H1 (cell line): ENCODE measurements around the gene EMX2. TPM values are rescaled to one million over a fixed set of nuclear protein-coding genes. Genes with fewer than 3 reads are reported as not detected.

Experiments used
- CTCF ChIA-PET: fragments of 300-600 bp; sonication (Branson Sonifier 250); formaldehyde crosslinking; loops from one replicate; lab custom pipeline; 2021; ENCODE audit not compliant: partially characterized antibody; lab: Charles Lee
- POLR2A ChIA-PET: fragments of 300-600 bp; sonication (Branson Sonifier 250); formaldehyde crosslinking; loops from one replicate; lab custom pipeline; 2021; ENCODE audit warnings: inconsistent platforms; ENCODE audit not compliant: partially characterized antibody; lab: Charles Lee
- DNase-seq, 2 experiments: peaks; one replicate each; pipeline versions ENCODE4 v3.0.0 to v3.0.0-alpha.2; 2010 to 2022; ENCODE audit warnings: low spot score in 2 of 2, low read depth in 1 of 2, mixed read lengths in 1 of 2
- FAIRE-seq: peaks from 2 replicates; lab custom pipeline; 2011; peaks lifted over from hg19 to GRCh38; lab: Jason Lieb, UNC
- H2AFZ ChIP-seq: 2 replicates; pipeline ENCODE4 v1.8.1; 2012; ENCODE audit warnings: low read length, inconsistent platforms
- H2AK5ac ChIP-seq: 2 replicates; pipeline ENCODE4 v1.6.1; 2013; ENCODE audit warnings: low read depth, low read length
- H2BK120ac ChIP-seq: replicated peaks from 2 replicates; pipeline ENCODE3; 2013; ENCODE audit warnings: low read depth, low read length, inconsistent platforms
- H2BK12ac ChIP-seq: 2 replicates; pipeline ENCODE4 v1.6.1; 2013; ENCODE audit warnings: low read depth, low read length
- H2BK15ac ChIP-seq: 2 replicates; pipeline ENCODE4 v1.6.1; 2013; ENCODE audit warnings: low read length
- H2BK20ac ChIP-seq: 2 replicates; pipeline ENCODE4 v1.6.1; 2013; ENCODE audit warnings: low read length
- H2BK5ac ChIP-seq: 2 replicates; pipeline ENCODE4 v1.6.1; 2013; ENCODE audit warnings: low read depth, low read length
- H3K14ac ChIP-seq: 2 replicates; pipeline ENCODE4 v1.6.1; 2013; ENCODE audit warnings: inconsistent platforms; ENCODE audit not compliant: insufficient read length
- H3K18ac ChIP-seq: 2 replicates; pipeline ENCODE4 v1.6.1; 2013; ENCODE audit warnings: low read length; ENCODE audit errors: extremely low read depth
- H3K23ac ChIP-seq: 2 replicates; pipeline ENCODE4 v1.6.1; 2013; ENCODE audit warnings: inconsistent platforms; ENCODE audit not compliant: insufficient read length
- H3K23me2 ChIP-seq: 2 replicates; pipeline ENCODE4 v1.6.1; 2013; ENCODE audit warnings: low read depth, low read length
- H3K27ac ChIP-seq: 2 replicates; pipeline ENCODE4 v1.6.1; 2011; ENCODE audit warnings: low read depth, low read length, inconsistent platforms
- H3K27me3 ChIP-seq, 4 experiments: replicated peaks in 1 of 4; 1 replicate in 1 of 4; 2 replicates in 3 of 4; pipeline versions ENCODE4 v1.6.1 to v1.8.1; 2011 to 2013; ENCODE audit warnings: low read length in 3 of 4, mild to moderate bottlenecking in 3 of 4, inconsistent platforms in 2 of 4, mixed read lengths in 2 of 4, moderate library complexity in 1 of 4; ENCODE audit not compliant: control insufficient read depth in 3 of 4, insufficient read depth in 3 of 4; ENCODE audit errors: extremely low read depth in 1 of 4
- H3K36me3 ChIP-seq, 4 experiments: 2 replicates each; pipeline versions ENCODE4 v1.6.1 to v1.8.1; 2011 to 2013; ENCODE audit warnings: mild to moderate bottlenecking in 4 of 4, low read length in 3 of 4, moderate library complexity in 2 of 4, control low read depth in 1 of 4, inconsistent platforms in 1 of 4; ENCODE audit not compliant: insufficient read depth in 4 of 4, control insufficient read depth in 2 of 4
- H3K4ac ChIP-seq: replicated peaks from 2 replicates; pipeline ENCODE3; 2013; ENCODE audit warnings: low read length, low read depth, mixed read lengths, inconsistent platforms; ENCODE audit not compliant: insufficient read length
- H3K4me1 ChIP-seq, 4 experiments: replicated peaks in 1 of 4; 1 replicate in 1 of 4; 2 replicates in 3 of 4; pipeline versions ENCODE4 v1.6.1 to v1.8.1; 2011 to 2013; ENCODE audit warnings: low read length in 3 of 4, inconsistent platforms in 2 of 4, mixed read lengths in 1 of 4; ENCODE audit not compliant: insufficient read depth in 4 of 4, control insufficient read depth in 3 of 4
- H3K4me2 ChIP-seq, 2 experiments: 2 replicates each; pipeline versions ENCODE4 v1.6.1 to v1.8.1; 2011 to 2013; ENCODE audit warnings: low read depth in 2 of 2, low read length in 2 of 2, control low read depth in 1 of 2, inconsistent platforms in 1 of 2, mild to moderate bottlenecking in 1 of 2; ENCODE audit not compliant: insufficient read depth in 1 of 2
- H3K4me3 ChIP-seq, 4 experiments: fragments of 200-600, 300-600 bp in 1 of 4; sonication (generic), shearing (Covaris generic), sonication (Bioruptor Twin) in 1 of 4; 2 replicates each; pipeline versions ENCODE4 v1.5.1 to v1.8.1; 2011 to 2016; ENCODE audit warnings: low read length in 4 of 4, low read depth in 3 of 4, control low read depth in 2 of 4, inconsistent platforms in 2 of 4, mild to moderate bottlenecking in 2 of 4, mixed read lengths in 1 of 4, moderate library complexity in 1 of 4; ENCODE audit not compliant: insufficient read depth in 2 of 4; ENCODE audit errors: extremely low read depth in 1 of 4
- H3K56ac ChIP-seq: replicated peaks from 2 replicates; pipeline ENCODE3; 2013; ENCODE audit warnings: low read depth, mild to moderate bottlenecking, mixed read lengths, low read length, inconsistent platforms; ENCODE audit not compliant: insufficient read length
- H3K79me1 ChIP-seq: 2 replicates; pipeline ENCODE4 v1.6.1; 2013; ENCODE audit warnings: low read depth, low read length, control low read depth
- H3K79me2 ChIP-seq, 2 experiments: 2 replicates each; pipeline versions ENCODE4 v1.6.1 to v1.8.1; 2012 to 2013; ENCODE audit warnings: low read length in 2 of 2, mild to moderate bottlenecking in 2 of 2, inconsistent platforms in 1 of 2; ENCODE audit not compliant: insufficient read depth in 2 of 2, control insufficient read depth in 1 of 2
- H3K9ac ChIP-seq, 4 experiments: replicated peaks in 1 of 4; 1 replicate in 1 of 4; 2 replicates in 3 of 4; pipeline versions ENCODE4 v1.6.1 to v1.8.1; 2011 to 2013; ENCODE audit warnings: low read depth in 3 of 4, low read length in 3 of 4, control low read depth in 2 of 4, mild to moderate bottlenecking in 2 of 4, moderate library complexity in 2 of 4, inconsistent platforms in 1 of 4; ENCODE audit errors: extremely low read depth in 1 of 4
- H3K9me3 ChIP-seq, 2 experiments: 2 replicates each; pipeline versions ENCODE4 v1.6.1 to v1.8.1; 2012 to 2013; ENCODE audit warnings: mild to moderate bottlenecking in 2 of 2, moderate library complexity in 2 of 2, control low read depth in 1 of 2, inconsistent platforms in 1 of 2, low read depth in 1 of 2, low read length in 1 of 2, mixed read lengths in 1 of 2; ENCODE audit not compliant: insufficient read depth in 2 of 2
- H4K20me1 ChIP-seq, 2 experiments: replicated peaks in 1 of 2; 2 replicates each; pipeline versions ENCODE3 to v1.8.1; 2011 to 2013; ENCODE audit warnings: inconsistent platforms in 2 of 2, low read length in 2 of 2, mild to moderate bottlenecking in 1 of 2; ENCODE audit not compliant: insufficient read depth in 2 of 2, control insufficient read depth in 1 of 2
- H4K5ac ChIP-seq: 2 replicates; pipeline ENCODE4 v1.6.1; 2013; ENCODE audit warnings: low read length, low read depth, mixed read lengths, inconsistent platforms; ENCODE audit not compliant: insufficient read length
- H4K8ac ChIP-seq: 2 replicates; pipeline ENCODE4 v1.8.0; 2013; ENCODE audit warnings: mild to moderate bottlenecking, moderate library complexity, low read length, inconsistent platforms; ENCODE audit not compliant: insufficient read depth; ENCODE audit errors: extremely low read depth
- H4K91ac ChIP-seq: replicated peaks from 2 replicates; pipeline ENCODE3; 2013; ENCODE audit warnings: low read length, mixed read lengths, inconsistent platforms; ENCODE audit not compliant: insufficient read length
- BRCA1 ChIP-seq: IDR thresholded peaks from 2 replicates; pipeline ENCODE4 v1.6.1; 2012; ENCODE audit warnings: low read depth, low read length, improper control_type of control experiment
- CHD1 ChIP-seq: IDR thresholded peaks from 2 replicates; pipeline ENCODE4 v1.6.1; 2012; ENCODE audit warnings: low read depth, low read length, improper control_type of control experiment
- HDAC2 ChIP-seq, 2 experiments: fragments of 300-600 bp in 1 of 2; sonication (generic) in 1 of 2; IDR thresholded peaks; 2 replicates each; pipeline ENCODE4 v1.6.1; 2011 to 2012; ENCODE audit warnings: low read depth in 2 of 2, low read length in 2 of 2, mild to moderate bottlenecking in 2 of 2, moderate library complexity in 2 of 2, borderline replicate concordance in 1 of 2, inconsistent platforms in 1 of 2
- KDM4A ChIP-seq: IDR thresholded peaks from one replicate; pipeline ENCODE4 v1.7.1; 2012; ENCODE audit warnings: low read depth, mild to moderate bottlenecking, moderate library complexity, low read length, inconsistent platforms; ENCODE audit not compliant: severe bottlenecking
- POLR2AphosphoS5 ChIP-seq: IDR thresholded peaks from 2 replicates; pipeline ENCODE4 v1.6.1; 2011; ENCODE audit warnings: low read depth, low read length
- SAP30 ChIP-seq: fragments of 300-600 bp; sonication (generic); IDR thresholded peaks from 2 replicates; pipeline ENCODE4 v1.7.1; 2012; ENCODE audit warnings: low read length, moderate library complexity, mild to moderate bottlenecking, inconsistent platforms; ENCODE audit not compliant: insufficient read depth, insufficient replicate concordance
- SIX5 ChIP-seq: IDR thresholded peaks from 2 replicates; pipeline ENCODE4 v1.6.1; 2011; ENCODE audit warnings: mild to moderate bottlenecking, low read depth, low read length
- TCF12 ChIP-seq: IDR thresholded peaks from 2 replicates; pipeline ENCODE4 v1.6.1; 2011; ENCODE audit warnings: low read depth, mild to moderate bottlenecking, low read length
- ZNF274 ChIP-seq: IDR thresholded peaks from 2 replicates; pipeline ENCODE4 v1.7.0; 2012; ENCODE audit warnings: low read length, borderline replicate concordance; ENCODE audit errors: extremely low read depth
- WGBS, 2 experiments: shearing (Covaris generic) in 1 of 2; methylation state at CpG; one replicate each; pipeline versions ENCODE4 v1.1.6 to v1.1.7; 2013 to 2015; ENCODE audit warnings: low lambda C conversion rate in 2 of 2, mixed read lengths in 2 of 2, inconsistent platforms in 1 of 2, low coverage in 1 of 2, missing lambda C conversion rate in 1 of 2; ENCODE audit not compliant: insufficient replicate concordance in 2 of 2, insufficient coverage in 1 of 2, insufficient read length in 1 of 2; ENCODE audit errors: extremely low coverage in 1 of 2, missing lambda C conversion rate in 1 of 2; 5-methylcytosine and 5-hydroxymethylcytosine counted together
- polyA plus RNA-seq, 7 experiments: library from polyadenylated mRNA; depleted of rRNA in 3 of 7; stranded (reverse) in 5 of 7; unstranded in 2 of 7; fragments of >200 nt in 5 of 7; fragments of 200-250 nt in 2 of 7; gene quantifications; 1 replicate in 5 of 7; 2 replicates in 1 of 7; 4 replicates in 1 of 7; pipeline versions ENCODE4 v1.2.1 to v1.2.3, GENCODE V29; 2011 to 2013; ENCODE audit warnings: missing spikeins in 2 of 7, mixed read lengths in 2 of 7
- total RNA-seq: library from RNA; stranded (reverse); fragmentation: NEBNext Ultra II Directional; extraction: Animal tissue kit (Norgen Biotek cat#: 25700); gene quantifications from 2 replicates; pipeline ENCODE4 v1.2.1, GENCODE V29; 2021

The EMX2 gene
- total and polyA plus RNA-seq, 2 of the 8 experiments (the other 6 are each of a cell fraction or from before 2014, with no cell fraction given), result not detected

DNA sequence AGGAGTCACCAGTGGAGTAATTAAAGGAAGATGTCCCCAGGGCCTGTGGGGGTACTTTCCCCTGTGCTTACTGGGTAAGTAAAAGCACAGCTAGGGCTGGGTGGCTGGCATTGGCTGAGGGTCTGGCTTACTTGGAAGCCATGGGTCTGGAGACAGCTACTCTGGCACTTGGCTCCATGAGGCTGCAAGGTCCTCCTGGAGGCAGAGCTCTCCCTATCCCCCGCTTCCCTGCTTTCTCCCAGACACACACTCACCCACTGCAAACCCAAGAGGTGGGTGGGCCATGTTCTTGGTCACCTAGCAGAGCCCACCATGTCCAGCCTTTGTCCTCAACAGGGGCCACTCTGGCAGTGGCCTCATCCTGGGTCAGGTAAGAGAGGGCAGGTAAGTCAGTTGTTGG lies 13.3 kb downstream of the EMX2 start:
- TF ChIP-seq TCF12 (no peak), KDM4A (no peak), SAP30 (no peak), ZNF274 (no peak), SIX5 (no peak), HDAC2 (IDR thresholded peaks at IDR 0.05; ENCODE audit: borderline replicate concordance in 1 of 2, low read depth in 2 of 2, low read length in 2 of 2) (no peak), POLR2AphosphoS5 (no peak), CHD1 (no peak), BRCA1 (no peak)
- H3K4me3 ChIP-seq, result no peak overlapping the region
- no peaks in the 10 kb centered on the region for H3K79me1 ChIP-seq
- no peak for FAIRE-seq
- peaks cover 0 to 23% (median 13%) of the 10 kb centered on the region in 4 experiments; a peak in 6 of 7 replicates for H3K4me1 ChIP-seq
- no peak overlapping the region for H2BK12ac ChIP-seq
- no peaks in the 10 kb centered on the region for H3K79me2 ChIP-seq
- no peak overlapping the region for H2BK20ac ChIP-seq
- H3K9me3 ChIP-seq, result no peaks in the 10 kb centered on the region
- no peak overlapping the region for H3K4ac ChIP-seq
- no peak overlapping the region for H4K91ac ChIP-seq
- no peak overlapping the region for H3K23ac ChIP-seq
- no peak overlapping the region for H2BK120ac ChIP-seq
- H4K5ac ChIP-seq, result no peak overlapping the region
- no peak overlapping the region for H2BK15ac ChIP-seq
- no peak for DNase-seq
- no peak overlapping the region for H3K18ac ChIP-seq
- ChIA-PET POLR2A (interaction anchor here (0.9 kb wide), 1 partner anchor 704 kb away, joined by 3 read pairs; no protein-coding TSS in a partner anchor), CTCF (interaction anchor here (0.9 to 2.1 kb wide), 8 partner anchors 8 to 702 kb away, joined by 3 to 8 read pairs (median 3); no protein-coding TSS in a partner anchor)
- H3K36me3 ChIP-seq, result no peaks in the 10 kb centered on the region
- H3K56ac ChIP-seq, result no peak overlapping the region
- H2AFZ ChIP-seq, result no peak overlapping the region
- H3K23me2 ChIP-seq, result peaks cover 5% of the 10 kb centered on the region
- H3K9ac ChIP-seq, result no peak overlapping the region
- no peak overlapping the region for H3K27ac ChIP-seq
- no peak overlapping the region for H2BK5ac ChIP-seq
- peaks cover 11 to 23% of the 10 kb centered on the region in 2 experiments for H4K20me1 ChIP-seq
- no peak overlapping the region for H3K14ac ChIP-seq
- no peak overlapping the region for H2AK5ac ChIP-seq
- H4K8ac ChIP-seq, result no peak overlapping the region; the same call in 1 of the 2 replicates
- WGBS, 2 experiments, result 100% methylated on average over 1 of the region's 1 CpG; no CpG with 5 or more reads in 1 of the 2 experiments
- peaks cover 50 to 56% (median 52%) of the 10 kb centered on the region in 4 experiments for H3K27me3 ChIP-seq
- H3K4me2 ChIP-seq, result no peak overlapping the region
